Gastrocnemius medialis (tissue), 4 donors: ENCODE measurements around the gene PDE4B.

Experiments used
- CTCF ChIP-seq, 5 experiments: fragments of 450-650 bp in 3 of 5; fragments of 200-600 bp in 2 of 5; sonication (generic) in 2 of 5; IDR thresholded peaks in 4 of 5; conservative IDR thresholded peaks in 1 of 5; 1 replicate in 4 of 5; 2 replicates in 1 of 5; pipeline ENCODE4 v1.5.1; 2016 to 2019; ENCODE audit warnings: antibody characterized with exemption in 5 of 5, mild to moderate bottlenecking in 3 of 5, moderate library complexity in 3 of 5
- POLR2A ChIP-seq, 2 donors: fragments of 450-650 bp; IDR thresholded peaks; one replicate each; pipeline ENCODE4 v1.6.1; 2017; ENCODE audit warnings: antibody characterized with exemption in 2 of 2, mild to moderate bottlenecking in 2 of 2, moderate library complexity in 2 of 2

GRCh38 chr1:66167267-66167666, 374.6 kb downstream of the PDE4B start:
- TF ChIP-seq CTCF (IDR thresholded peaks at IDR 0.05 in 4 of 5, conservative IDR thresholded peaks at IDR 0.05 in 1 of 5), result no peak
- no peak for TF ChIP-seq POLR2A (IDR thresholded peaks at IDR 0.05)
